Nephron (organoid): Measurements from ENCODE around the gene B3GALNT1.

ENCODE experiments used
- H3K27ac Mint-ChIP-seq, 3 experiments: 2 replicates each; pipeline ENCODE4 v1.8.0; 2020; ENCODE audit warnings: mixed read lengths in 3 of 3, mild to moderate bottlenecking in 2 of 3, moderate library complexity in 1 of 3
- H3K27me3 Mint-ChIP-seq: 2 replicates; pipeline ENCODE4 v1.8.0; 2021; ENCODE audit warnings: low read depth, mild to moderate bottlenecking, moderate library complexity, mixed read lengths
- H3K36me3 Mint-ChIP-seq: 2 replicates; pipeline ENCODE4 v1.8.0; 2020; ENCODE audit warnings: low read depth, mixed read lengths
- H3K4me1 Mint-ChIP-seq: 2 replicates; pipeline ENCODE4 v1.8.0; 2020; ENCODE audit warnings: mixed read lengths
- H3K4me3 Mint-ChIP-seq, 3 experiments: 2 replicates each; pipeline ENCODE4 v1.8.0; 2020; ENCODE audit warnings: mild to moderate bottlenecking in 3 of 3, mixed read lengths in 3 of 3, moderate library complexity in 2 of 3
- H3K9me3 Mint-ChIP-seq: 2 replicates; pipeline ENCODE4 v1.8.0; 2020; ENCODE audit warnings: mixed read lengths
- TF ChIP-seq, protein P1 (sequence below), 3 experiments: fragments of 200-600 bp; sonication (generic); IDR thresholded peaks; one replicate each; pipeline ENCODE4 v1.5.0; 2021; ENCODE audit warnings: antibody characterized with exemption in 3 of 3; ENCODE audit not compliant: unreplicated experiment in 3 of 3

The B3GALNT1 gene

DNA sequence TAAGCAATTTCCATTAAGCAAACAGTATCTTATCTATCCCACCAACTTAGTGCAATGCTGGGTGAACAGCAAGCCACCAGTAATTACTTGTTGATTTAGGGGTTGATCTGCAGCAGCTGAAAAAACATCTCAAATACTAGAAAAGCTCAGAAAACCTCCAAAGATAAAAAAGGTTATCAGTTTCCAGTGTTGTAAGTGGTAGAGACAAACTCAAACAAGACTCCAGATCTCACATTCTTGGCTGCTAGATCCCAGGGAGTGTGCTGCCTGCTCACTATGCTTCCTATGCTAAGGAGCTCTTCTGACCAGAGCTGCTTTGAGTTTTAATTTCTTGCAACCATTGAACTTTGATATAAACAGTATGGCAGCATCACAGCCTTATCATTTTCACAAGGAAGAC lies 11.3 kb downstream of the B3GALNT1 start:
- Mint-ChIP-seq H3K4me3 (no peak overlapping the region), H3K4me1 (no peaks in the 10 kb centered on the region), H3K9me3 (no peaks in the 10 kb centered on the region), H3K27me3 (no peaks in the 10 kb centered on the region), H3K27ac (no peak overlapping the region), H3K36me3 (peaks cover 11% of the 10 kb centered on the region)
- TF ChIP-seq, protein P1, sequence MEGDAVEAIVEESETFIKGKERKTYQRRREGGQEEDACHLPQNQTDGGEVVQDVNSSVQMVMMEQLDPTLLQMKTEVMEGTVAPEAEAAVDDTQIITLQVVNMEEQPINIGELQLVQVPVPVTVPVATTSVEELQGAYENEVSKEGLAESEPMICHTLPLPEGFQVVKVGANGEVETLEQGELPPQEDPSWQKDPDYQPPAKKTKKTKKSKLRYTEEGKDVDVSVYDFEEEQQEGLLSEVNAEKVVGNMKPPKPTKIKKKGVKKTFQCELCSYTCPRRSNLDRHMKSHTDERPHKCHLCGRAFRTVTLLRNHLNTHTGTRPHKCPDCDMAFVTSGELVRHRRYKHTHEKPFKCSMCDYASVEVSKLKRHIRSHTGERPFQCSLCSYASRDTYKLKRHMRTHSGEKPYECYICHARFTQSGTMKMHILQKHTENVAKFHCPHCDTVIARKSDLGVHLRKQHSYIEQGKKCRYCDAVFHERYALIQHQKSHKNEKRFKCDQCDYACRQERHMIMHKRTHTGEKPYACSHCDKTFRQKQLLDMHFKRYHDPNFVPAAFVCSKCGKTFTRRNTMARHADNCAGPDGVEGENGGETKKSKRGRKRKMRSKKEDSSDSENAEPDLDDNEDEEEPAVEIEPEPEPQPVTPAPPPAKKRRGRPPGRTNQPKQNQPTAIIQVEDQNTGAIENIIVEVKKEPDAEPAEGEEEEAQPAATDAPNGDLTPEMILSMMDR (IDR thresholded peaks at IDR 0.05; ENCODE audit: unreplicated experiment in 3 of 3) = no peak

GRCh38 chr3:161084277-161084676 lies 20.9 kb downstream of the B3GALNT1 start:
- H3K27ac Mint-ChIP-seq = no peak overlapping the region
- no peaks in the 10 kb centered on the region for H3K4me1 Mint-ChIP-seq
- H3K27me3 Mint-ChIP-seq = no peaks in the 10 kb centered on the region
- H3K9me3 Mint-ChIP-seq = no peaks in the 10 kb centered on the region
- H3K4me3 Mint-ChIP-seq = no peak overlapping the region
- H3K36me3 Mint-ChIP-seq = peaks cover 19% of the 10 kb centered on the region
- TF ChIP-seq, protein P1 (IDR thresholded peaks at IDR 0.05; ENCODE audit: unreplicated experiment in 3 of 3) = no peak

DNA sequence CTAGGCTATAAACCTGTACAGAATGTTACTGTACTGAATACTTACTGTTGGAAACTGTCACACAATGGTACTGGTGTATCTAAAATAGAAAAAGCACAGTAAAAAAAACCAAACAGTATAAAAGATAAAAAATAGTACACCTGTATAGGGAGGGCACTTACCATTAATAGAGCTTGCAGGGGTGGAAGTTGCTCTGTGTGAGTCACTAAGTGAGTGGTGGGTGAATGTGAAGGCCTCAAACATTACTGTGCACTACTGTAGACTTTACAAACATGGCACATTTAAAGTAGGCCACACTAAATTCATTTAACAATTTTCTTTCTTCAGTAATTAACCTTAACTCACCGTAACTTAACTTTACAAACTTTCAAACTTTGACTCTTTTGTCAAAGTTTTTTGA lies 22.0 kb downstream of the B3GALNT1 start:
- H3K36me3 Mint-ChIP-seq = peaks cover 9% of the 10 kb centered on the region

GRCh38 chr3:161082063-161082462 lies 23.1 kb downstream of the B3GALNT1 start:
- no peak overlapping the region for H3K27ac Mint-ChIP-seq
- no peaks in the 10 kb centered on the region for H3K4me1 Mint-ChIP-seq
- TF ChIP-seq, protein P1 (IDR thresholded peaks at IDR 0.05; ENCODE audit: unreplicated experiment in 3 of 3) = no peak
- H3K9me3 Mint-ChIP-seq = no peaks in the 10 kb centered on the region
- no peaks in the 10 kb centered on the region for H3K27me3 Mint-ChIP-seq
- no peak overlapping the region for H3K4me3 Mint-ChIP-seq
- H3K36me3 Mint-ChIP-seq = peaks cover 5% of the 10 kb centered on the region

More for the DNA sequence above, 22.0 kb downstream of the B3GALNT1 start:
- Mint-ChIP-seq H3K9me3 (no peaks in the 10 kb centered on the region), H3K4me1 (no peaks in the 10 kb centered on the region), H3K4me3 (no peak overlapping the region), H3K27me3 (no peaks in the 10 kb centered on the region), H3K27ac (no peak overlapping the region)
- TF ChIP-seq, protein P1 (IDR thresholded peaks at IDR 0.05; ENCODE audit: unreplicated experiment in 3 of 3) = no peak

GRCh38 chr3:161081633-161082032 lies 23.5 kb downstream of the B3GALNT1 start:
- no peaks in the 10 kb centered on the region for H3K27me3 Mint-ChIP-seq
- TF ChIP-seq, protein P1 (IDR thresholded peaks at IDR 0.05; ENCODE audit: unreplicated experiment in 3 of 3) = no peak

GRCh38 chr3:161073181-161073580 lies 32.0 kb downstream of the B3GALNT1 start:
- TF ChIP-seq, protein P1 (IDR thresholded peaks at IDR 0.05; ENCODE audit: unreplicated experiment in 3 of 3) = no peak
- no peaks in the 10 kb centered on the region for H3K9me3 Mint-ChIP-seq
- H3K27ac Mint-ChIP-seq = no peak overlapping the region
- no peak overlapping the region for H3K4me3 Mint-ChIP-seq
- H3K27me3 Mint-ChIP-seq = no peaks in the 10 kb centered on the region
- H3K36me3 Mint-ChIP-seq = peaks cover 4% of the 10 kb centered on the region
- H3K4me1 Mint-ChIP-seq = no peaks in the 10 kb centered on the region

More at GRCh38 chr3:161081633-161082032, 23.5 kb downstream of the B3GALNT1 start:
- H3K4me1 Mint-ChIP-seq = no peaks in the 10 kb centered on the region
- no peak overlapping the region for H3K27ac Mint-ChIP-seq
- H3K36me3 Mint-ChIP-seq = peaks cover 5% of the 10 kb centered on the region
- H3K9me3 Mint-ChIP-seq = no peaks in the 10 kb centered on the region
- H3K4me3 Mint-ChIP-seq = no peak overlapping the region
